Urinary bladder (tissue), 4 donors: ENCODE results near the gene MAPK1. TPM values are rescaled to one million over a fixed set of nuclear protein-coding genes. Genes with fewer than 3 reads are reported as not detected.
"Not testable (repeated sequence)": the region's sequence is repeated elsewhere in the genome, so short reads cannot be mapped to it uniquely, and the experiment has no call there.

ENCODE experiments used
- DNase-seq: peaks from one replicate; pipeline ENCODE4 v3.0.0-alpha.2; 2015; ENCODE audit errors: extremely low spot score
- H3K27ac ChIP-seq: one replicate; pipeline ENCODE4 v1.5.1; 2013; ENCODE audit warnings: low read depth, mild to moderate bottlenecking, moderate library complexity
- H3K36me3 ChIP-seq: one replicate; pipeline ENCODE4 v1.6.1; 2013; ENCODE audit warnings: mild to moderate bottlenecking, moderate library complexity; ENCODE audit not compliant: insufficient read depth
- H3K4me1 ChIP-seq: one replicate; pipeline ENCODE4 v1.6.1; 2013; ENCODE audit warnings: mild to moderate bottlenecking, moderate library complexity; ENCODE audit not compliant: insufficient read depth
- H3K4me3 ChIP-seq: one replicate; pipeline ENCODE4 v1.5.1; 2013; ENCODE audit warnings: low read depth, low read length
- WGBS: extraction: QIAGEN DNeasy Blood & Tissue Kit; methylation state at CpG from one replicate; pipeline ENCODE4 v1.1.7; 2013; 5-methylcytosine and 5-hydroxymethylcytosine counted together
- polyA plus RNA-seq: library from polyadenylated mRNA; stranded (reverse); fragments of 200-250 nt; gene quantifications from one replicate; pipeline ENCODE4 v1.2.3, GENCODE V29; 2013
- total RNA-seq: library from RNA; depleted of rRNA; stranded (reverse); fragments of >200 nt; gene quantifications from one replicate; pipeline ENCODE4 v1.2.3, GENCODE V29; 2014
- donor health status: healthy with polysubstance abuse.
- donor health status: healthy.

MAPK1 gene
- total and polyA plus RNA-seq, 2 donors: 39.2 to 72.9 TPM

GRCh38 chr22:21896951-21897513 lies 29.6 kb upstream of the MAPK1 start:
- no peaks in the 10 kb centered on the region for H3K4me1 ChIP-seq
- H3K36me3 ChIP-seq: no peaks in the 10 kb centered on the region
- whole genome bisulfite sequencing: 91% methylated on average over 5 of the region's 5 CpGs
- H3K27ac ChIP-seq: no peak overlapping the region
- no peak for DNase-seq
- no peak overlapping the region for H3K4me3 ChIP-seq

DNA sequence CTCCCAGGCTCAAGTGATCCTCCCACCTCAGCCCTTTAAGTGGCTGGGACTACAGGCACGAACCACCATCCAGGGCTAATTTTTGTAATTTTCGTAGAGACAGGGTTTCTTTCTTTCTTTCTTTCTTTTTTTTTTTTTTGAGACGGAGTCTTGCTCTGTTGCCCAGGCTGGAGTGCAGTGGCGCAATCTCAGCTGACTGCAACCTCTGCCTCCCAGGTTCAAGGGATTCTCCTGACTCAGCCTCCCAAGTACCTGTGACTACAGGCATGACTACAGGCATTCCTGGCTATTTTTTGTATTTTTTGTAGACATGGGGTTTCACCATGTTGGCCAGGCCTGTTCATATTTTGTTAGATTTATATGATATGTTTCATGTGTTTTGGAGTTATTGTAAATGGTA lies 28.8 kb upstream of the MAPK1 start:
- not testable (repeated sequence) for DNase-seq, H3K4me1 ChIP-seq, H3K27ac ChIP-seq, H3K36me3 ChIP-seq, H3K4me3 ChIP-seq
- WGBS: 89% methylated on average over 4 of the region's 4 CpGs

DNA sequence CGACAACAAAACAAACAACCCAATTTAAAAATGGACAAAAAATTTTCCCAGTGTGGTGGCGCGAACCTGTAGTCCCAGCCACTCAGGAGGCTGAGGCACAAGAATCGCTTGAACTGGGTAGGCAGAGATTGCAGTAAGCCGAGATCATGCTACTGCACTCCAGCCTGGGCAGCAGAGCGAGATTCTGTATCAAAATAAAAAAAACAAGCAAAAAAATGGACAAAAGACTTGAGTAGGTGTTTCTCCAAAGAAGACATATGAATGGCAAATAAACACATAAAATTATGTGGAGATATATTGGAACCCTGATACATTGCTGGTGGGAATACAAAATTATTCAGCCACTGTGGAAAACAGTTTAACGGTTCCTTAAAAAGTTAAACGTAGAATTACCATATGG lies 27.4 kb upstream of the MAPK1 start:
- H3K4me1 ChIP-seq: no peaks in the 10 kb centered on the region
- WGBS: 93% methylated on average over 8 of the region's 8 CpGs

DNA sequence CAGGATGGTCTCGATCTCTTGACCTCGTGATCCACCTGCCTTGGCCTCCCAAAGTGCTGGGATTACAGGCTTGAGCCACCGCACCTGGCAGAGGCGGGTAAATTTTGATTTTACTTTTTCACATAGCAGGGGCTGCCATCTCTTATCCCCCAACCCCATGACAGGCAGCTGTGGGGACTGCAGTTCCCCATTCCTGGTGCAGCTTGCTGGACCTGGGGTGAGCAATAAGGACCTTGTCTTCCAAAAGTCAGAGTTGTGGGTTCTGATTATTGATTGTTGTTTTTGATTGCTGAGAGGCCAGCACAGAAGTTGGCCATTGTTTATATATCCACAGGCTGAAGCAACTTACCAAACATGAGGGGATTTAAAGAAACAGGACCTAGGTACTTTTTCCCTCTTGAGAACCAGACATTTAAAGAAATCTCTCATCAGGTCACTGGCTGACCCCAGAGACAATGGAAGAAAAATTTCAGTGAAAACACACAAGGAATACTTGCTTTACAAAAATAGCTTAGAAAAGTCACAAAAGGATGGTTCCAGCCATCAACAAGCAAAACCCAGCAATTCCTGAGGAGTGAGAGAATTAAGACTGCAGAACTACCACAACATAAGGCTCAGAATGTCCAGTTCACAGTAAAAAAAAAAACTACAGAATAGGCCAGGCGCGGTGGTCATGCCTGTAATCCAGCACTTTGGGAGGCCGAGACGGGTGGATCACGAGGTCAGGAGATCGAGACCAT lies 22.0 kb upstream of the MAPK1 start:
- no peaks in the 10 kb centered on the region for H3K36me3 ChIP-seq
- no peak overlapping the region for H3K4me3 ChIP-seq
- H3K4me1 ChIP-seq: no peaks in the 10 kb centered on the region
- 90% methylated on average over 10 of the region's 10 CpGs for WGBS
- DNase-seq: no peak
- no peak overlapping the region for H3K27ac ChIP-seq

More for the DNA sequence above, 27.4 kb upstream of the MAPK1 start:
- no peaks in the 10 kb centered on the region for H3K36me3 ChIP-seq
- no peak overlapping the region for H3K4me3 ChIP-seq
- no peak overlapping the region for H3K27ac ChIP-seq
- no peak for DNase-seq

DNA sequence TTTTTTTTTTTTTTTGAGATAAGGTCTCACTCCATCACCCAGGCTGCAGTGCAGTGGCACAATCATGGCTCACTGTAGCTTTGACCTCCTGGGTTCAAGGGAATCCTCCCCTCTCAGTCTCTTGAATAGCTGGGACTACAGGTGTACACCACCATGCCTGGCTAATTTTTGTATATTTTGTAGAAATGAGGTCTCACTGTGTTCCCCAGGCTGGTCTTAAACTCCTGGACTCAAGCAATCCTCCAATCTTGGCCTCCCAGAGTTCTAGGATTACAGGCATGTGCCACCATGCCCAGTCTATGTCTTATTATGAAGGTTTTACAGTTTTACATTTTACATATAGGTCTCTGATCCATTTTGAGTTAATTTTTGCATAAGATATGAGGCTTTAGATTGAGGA lies 20.4 kb upstream of the MAPK1 start:
- Histone ChIP-seq H3K4me1 (no peaks in the 10 kb centered on the region), H3K36me3 (no peaks in the 10 kb centered on the region), H3K4me3 (no peak overlapping the region), H3K27ac (no peak overlapping the region)
- no peak for DNase-seq

GRCh38 chr22:21883930-21884329 lies 16.5 kb upstream of the MAPK1 start:
- WGBS: 95% methylated on average over 20 of the region's 26 CpGs
- not testable (repeated sequence) for H3K36me3 ChIP-seq, H3K27ac ChIP-seq, H3K4me3 ChIP-seq, DNase-seq, H3K4me1 ChIP-seq

- not testable (repeated sequence) for H3K4me3 ChIP-seq, H3K27ac ChIP-seq, H3K4me1 ChIP-seq, DNase-seq, H3K36me3 ChIP-seq
- 90% methylated on average over 1 of the region's 7 CpGs for WGBS
Observed at GRCh38 chr22:21882754-21883333, 15.4 kb upstream of the MAPK1 start.

DNA sequence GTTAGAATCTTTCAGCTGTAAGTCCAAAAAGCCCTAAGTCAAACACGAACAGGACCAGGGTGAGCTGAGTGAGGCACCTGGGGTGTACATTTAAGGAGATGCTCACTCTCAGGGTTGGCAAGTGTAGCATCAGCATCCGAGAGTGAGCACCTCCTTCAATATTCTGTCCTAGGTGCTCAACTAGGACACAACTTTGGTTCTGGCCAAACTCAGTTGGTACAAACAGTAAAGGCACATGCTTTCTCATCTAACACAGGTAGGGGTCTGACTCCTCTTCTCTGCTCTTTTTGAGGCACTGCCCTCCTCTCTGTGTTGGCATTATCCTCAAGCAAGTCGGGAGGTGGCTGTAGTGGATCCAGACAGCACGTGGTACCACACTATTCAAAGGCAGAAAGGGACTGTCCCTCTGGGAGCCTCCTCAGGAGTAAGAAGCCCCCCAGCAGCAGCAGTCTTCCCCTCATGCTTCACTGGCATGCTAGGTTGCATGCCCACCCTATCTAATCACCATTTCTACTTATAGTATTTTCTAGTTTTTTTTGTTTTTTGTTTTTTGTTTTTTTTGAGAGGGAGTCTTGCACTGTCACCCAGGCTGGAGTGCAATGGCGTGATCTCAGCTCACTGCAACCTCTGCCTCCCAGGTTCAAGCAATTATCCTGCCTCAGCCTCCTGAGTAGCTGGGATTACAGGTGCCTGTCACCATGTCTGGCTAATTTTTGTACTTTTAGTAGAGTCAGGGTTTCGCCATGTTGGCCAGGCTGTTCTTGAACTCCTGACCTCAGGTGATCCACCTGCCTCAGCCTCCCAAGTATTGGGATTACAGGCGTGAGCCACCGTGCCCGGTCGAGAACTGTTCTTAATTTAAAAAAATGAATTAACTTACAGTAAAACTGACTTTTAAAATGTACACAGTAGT lies 14.7 kb upstream of the MAPK1 start:
- H3K36me3 ChIP-seq: no peaks in the 10 kb centered on the region
- no peak overlapping the region for H3K4me3 ChIP-seq
- no peak overlapping the region for H3K27ac ChIP-seq
- no peak for DNase-seq
- H3K4me1 ChIP-seq: no peaks in the 10 kb centered on the region
- 83% methylated on average over 10 of the region's 10 CpGs for WGBS

DNA sequence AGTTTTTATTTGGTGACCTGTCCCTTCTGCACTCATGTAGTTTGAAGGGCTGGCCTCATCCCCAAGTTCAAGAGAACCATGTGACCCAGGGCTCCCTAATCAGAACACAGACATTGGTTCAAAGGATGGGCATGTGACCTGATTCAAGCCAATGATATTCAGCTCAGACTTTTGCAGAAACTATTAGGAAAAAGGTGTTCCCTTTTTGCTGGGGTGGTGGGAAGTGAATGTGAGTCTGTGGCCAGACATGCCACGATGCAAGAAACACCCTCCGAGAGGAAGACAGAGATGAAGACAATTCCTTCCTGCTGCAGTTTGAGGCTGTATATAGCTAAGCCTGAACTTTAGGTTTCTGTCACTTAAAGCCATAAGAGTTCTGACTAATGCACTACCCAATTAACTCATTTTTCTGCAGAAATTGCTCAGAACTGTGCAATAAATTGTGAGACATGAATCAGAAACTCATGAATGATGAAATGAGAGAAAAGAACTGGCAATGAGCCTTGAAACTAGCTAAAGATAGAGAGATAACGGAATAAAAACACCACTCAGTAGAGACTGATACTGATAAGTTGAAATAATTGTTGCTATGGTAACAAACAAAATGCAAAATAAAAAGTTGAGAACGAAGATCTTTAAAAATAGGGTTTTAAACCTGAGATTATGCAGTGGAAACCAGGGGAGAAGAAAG lies 9.2 kb upstream of the MAPK1 start:
- no peak for DNase-seq
- H3K4me1 ChIP-seq: no peaks in the 10 kb centered on the region
- 24% methylated on average over 4 of the region's 4 CpGs for WGBS
- no peak overlapping the region for H3K27ac ChIP-seq
- H3K4me3 ChIP-seq: no peak overlapping the region
- H3K36me3 ChIP-seq: no peaks in the 10 kb centered on the region

- WGBS: 83% methylated on average over 4 of the region's 4 CpGs
- H3K27ac ChIP-seq, H3K4me1 ChIP-seq, DNase-seq, H3K36me3 ChIP-seq, H3K4me3 ChIP-seq: not testable (repeated sequence)
Observed at GRCh38 chr22:21874953-21875352, 7.5 kb upstream of the MAPK1 start.

GRCh38 chr22:21873619-21874018 lies 6.2 kb upstream of the MAPK1 start:
- H3K4me3 ChIP-seq: no peak overlapping the region
- no peaks in the 10 kb centered on the region for H3K36me3 ChIP-seq
- no peak overlapping the region for H3K27ac ChIP-seq
- DNase-seq: no peak
- 92% methylated on average over 7 of the region's 7 CpGs for WGBS
- no peaks in the 10 kb centered on the region for H3K4me1 ChIP-seq

- H3K27ac ChIP-seq, H3K36me3 ChIP-seq, H3K4me3 ChIP-seq, H3K4me1 ChIP-seq, DNase-seq: not testable (repeated sequence)
- 93% methylated on average over 4 of the region's 4 CpGs for WGBS
Observed at GRCh38 chr22:21872741-21873140, 5.3 kb upstream of the MAPK1 start.

DNA sequence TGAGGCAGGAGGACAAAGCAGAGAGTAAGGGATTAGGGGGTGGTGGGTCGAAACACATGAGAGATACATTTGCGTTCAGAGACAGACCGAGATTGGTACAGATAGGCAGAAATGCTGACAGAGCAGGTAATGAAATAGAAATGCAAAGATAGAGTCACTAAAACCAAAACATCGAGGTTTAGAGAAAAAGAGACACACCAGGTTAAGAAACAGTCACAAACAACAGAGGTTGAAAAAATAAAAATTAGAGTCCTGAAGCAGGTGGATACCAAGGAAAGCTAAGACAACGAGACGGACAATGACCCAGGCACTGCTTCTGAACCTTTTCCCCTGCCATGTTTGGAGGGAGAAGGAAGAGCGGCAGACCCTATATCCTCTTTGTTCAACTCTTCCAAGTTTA lies 1.2 kb upstream of the MAPK1 start:
- WGBS: 96% methylated on average over 7 of the region's 7 CpGs
- H3K36me3 ChIP-seq: no peaks in the 10 kb centered on the region
- no peak overlapping the region for H3K27ac ChIP-seq
- H3K4me3 ChIP-seq: no peak overlapping the region
- DNase-seq: no peak
- no peaks in the 10 kb centered on the region for H3K4me1 ChIP-seq
